Panc1 (cell line): Measurements from ENCODE around the gene RRP1. TPM values are rescaled to one million over a fixed set of nuclear protein-coding genes. Genes with fewer than 3 reads are reported as not detected.

Experiments
- ATAC-seq: fragments of 200-7000 bp; cut with Tn5 transposase; 2 replicates; pipeline ENCODE4 v1.9.1; 2020; ENCODE audit warnings: mild to moderate bottlenecking, moderate library complexity
- BruUV-seq: library from RNA; stranded (reverse); fragments of 400-500 nt; replicated peaks from 2 replicates; lab custom pipeline; 2021; lab: Mats Ljungman, UMichigan
- CTCF ChIA-PET: fragments of 300-600 bp; sonication (Branson Sonifier 250); formaldehyde crosslinking; loops from one replicate; lab custom pipeline; 2022; ENCODE audit warnings: antibody characterized with exemption; lab: Charles Lee
- POLR2A ChIA-PET: fragments of 300-600 bp; sonication (Branson Sonifier 250); formaldehyde crosslinking; loops from one replicate; lab custom pipeline; 2022; ENCODE audit warnings: antibody characterized with exemption; lab: Charles Lee
- DNase-seq: peaks from one replicate; pipeline ENCODE4 v3.0.0-alpha.2; 2010; ENCODE audit warnings: low read depth, low spot score
- H3K27ac ChIP-seq: 2 replicates; pipeline ENCODE4 v1.5.1; 2011; ENCODE audit warnings: mild to moderate bottlenecking, low read length, inconsistent platforms
- H3K27me3 ChIP-seq: fragments of 200-500 bp; sonication (Bioruptor generic); 2 replicates; pipeline ENCODE4 v1.6.0; 2014; ENCODE audit warnings: low read length, inconsistent platforms; ENCODE audit not compliant: control insufficient read depth, insufficient read depth
- H3K36me3 ChIP-seq: fragments of 200-500 bp; sonication (Bioruptor generic); 2 replicates; pipeline ENCODE4 v1.5.1; 2014; ENCODE audit warnings: inconsistent platforms, mild to moderate bottlenecking, low read length, moderate library complexity; ENCODE audit not compliant: control insufficient read depth, insufficient read depth
- H3K4me1 ChIP-seq: 2 replicates; pipeline ENCODE4 v1.5.1; 2011; ENCODE audit warnings: inconsistent platforms, mild to moderate bottlenecking, low read length, moderate library complexity; ENCODE audit not compliant: control insufficient read depth, insufficient read depth
- H3K4me3 ChIP-seq, 2 experiments: 2 replicates each; pipeline ENCODE4 v1.5.1; 2011 to 2012; ENCODE audit warnings: low read depth in 2 of 2, low read length in 2 of 2, mild to moderate bottlenecking in 2 of 2, inconsistent platforms in 1 of 2, moderate library complexity in 1 of 2
- H3K9me3 ChIP-seq: fragments of 200-500 bp; sonication (Bioruptor generic); 2 replicates; pipeline ENCODE4 v1.5.1; 2014; ENCODE audit warnings: low read depth, mild to moderate bottlenecking, inconsistent platforms, low read length, moderate library complexity; ENCODE audit not compliant: control insufficient read depth, insufficient read depth
- CTCF ChIP-seq: fragments of 450-650 bp; IDR thresholded peaks from 2 replicates; pipeline ENCODE4 v1.5.1; 2017; ENCODE audit warnings: mild to moderate bottlenecking
- POLR2AphosphoS5 ChIP-seq: IDR thresholded peaks from 2 replicates; pipeline ENCODE4 v1.6.1; 2012; ENCODE audit warnings: mild to moderate bottlenecking, low read depth, low read length, moderate library complexity
- REST ChIP-seq, 2 experiments: IDR thresholded peaks; 2 replicates each; pipeline ENCODE4 v1.6.1; 2011 to 2012; ENCODE audit warnings: low read depth in 2 of 2, control low read depth in 1 of 2, low read length in 1 of 2, mild to moderate bottlenecking in 1 of 2, moderate library complexity in 1 of 2; ENCODE audit not compliant: insufficient read depth in 1 of 2
- SIN3A ChIP-seq: IDR thresholded peaks from 2 replicates; pipeline ENCODE4 v1.6.1; 2012; ENCODE audit warnings: low read depth, mild to moderate bottlenecking, low read length, moderate library complexity, borderline replicate concordance; ENCODE audit not compliant: insufficient read depth
- TCF7L2 ChIP-seq: IDR thresholded peaks from 2 replicates; pipeline ENCODE4 v1.6.1; 2011; ENCODE audit warnings: mild to moderate bottlenecking, low read depth, low read length, inconsistent platforms
- in situ Hi-C: cut with HindIII; loops from 2 replicates; pipeline ENCODE4 v1.10.0; 2016; ENCODE audit warnings: low sequenced_read_pairs, low pct_unique_long_range_greater_than_20kb
- intact Hi-C: fragments of 100-400 bp; cut with micrococcal nuclease; formaldehyde crosslinking; loops from one replicate; pipeline ENCODE4 v1.10.0; 2022; ENCODE audit not compliant: unreplicated experiment
- total RNA-seq: library from RNA; stranded (reverse); gene quantifications from one replicate; pipeline ENCODE4 v1.2.1, GENCODE V29; 2021; ENCODE audit not compliant: unreplicated experiment

RRP1 gene
- total RNA-seq, 1 experiment from 2014 or later, result 41.8 TPM

- BruUV-seq, result no TSS peak
- DNase-seq (no peak), ATAC-seq (peak; percentile 15; the same call in 1 of the 2 replicates)
- Histone ChIP-seq H3K36me3 (no peaks in the 10 kb centered on the region), H3K4me3 (no peak overlapping the region), H3K4me1 (no peaks in the 10 kb centered on the region), H3K9me3 (no peaks in the 10 kb centered on the region), H3K27me3 (no peaks in the 10 kb centered on the region), H3K27ac (no peak overlapping the region)
- TF ChIP-seq SIN3A (no peak), TCF7L2 (no peak), CTCF (no peak), POLR2AphosphoS5 (no peak), REST (IDR thresholded peaks at IDR 0.05; ENCODE audit: insufficient read depth in 1 of 2, low read depth in 2 of 2, low read length in 1 of 2) (no peak)
- intact Hi-C loops (no loop called here), in situ Hi-C loops (no loop called here)
- ChIA-PET CTCF (no interaction called here), POLR2A (no interaction called here)
These were observed 34.2 kb upstream of the RRP1 start for GRCh38 chr21:43754948-43755781.

- no TSS peak for BruUV-seq
- TF ChIP-seq CTCF (no peak), REST (IDR thresholded peaks at IDR 0.05; ENCODE audit: insufficient read depth in 1 of 2, low read depth in 2 of 2, low read length in 1 of 2) (no peak), POLR2AphosphoS5 (no peak), SIN3A (no peak), TCF7L2 (no peak)
- no peaks in the 10 kb centered on the region for H3K36me3 ChIP-seq
- H3K27me3 ChIP-seq, result no peaks in the 10 kb centered on the region
- no peak overlapping the region for H3K27ac ChIP-seq
- POLR2A ChIA-PET, result no interaction called here
- no peaks in the 10 kb centered on the region for H3K4me1 ChIP-seq
- in situ Hi-C loops (no loop called here), intact Hi-C loops (no loop called here)
- H3K4me3 ChIP-seq, result no peak overlapping the region
- no peak for ATAC-seq
- no peak for DNase-seq
- H3K9me3 ChIP-seq, result no peaks in the 10 kb centered on the region
- CTCF ChIA-PET, result no interaction called here
These were observed 33.4 kb upstream of the RRP1 start for GRCh38 chr21:43755820-43756594.
